ENCODE results near the gene LOC128125822.

- TF ChIP-seq CTCF (conservative IDR thresholded peaks at IDR 0.05; ENCODE audit: low read depth in 2 of 2) = no peak
- no peak for TF ChIP-seq POLR2AphosphoS5 (IDR thresholded peaks at IDR 0.05; ENCODE audit: low read depth)
- TF ChIP-seq ETS1 (IDR thresholded peaks at IDR 0.05) = no peak
- no peak for TF ChIP-seq EZH2 (IDR thresholded peaks at IDR 0.05; ENCODE audit: low read depth, unreplicated experiment)
- TF ChIP-seq EZH2phosphoT487 (IDR thresholded peaks at IDR 0.05; ENCODE audit: unreplicated experiment) = no peak
- no peak for TF ChIP-seq CREB1 (CRISPR knock-in tag; IDR thresholded peaks at IDR 0.05; ENCODE audit: low read depth)
- no peak for TF ChIP-seq REST (IDR thresholded peaks at IDR 0.05; ENCODE audit: unreplicated experiment)
- no peak for TF ChIP-seq JUNB (IDR thresholded peaks at IDR 0.05; ENCODE audit: unreplicated experiment)
- no peak for TF ChIP-seq NANOG (IDR thresholded peaks at IDR 0.05; ENCODE audit: borderline replicate concordance)
Observed at GRCh38 chr6:63578757-63579156, 6.5 kb downstream of the LOC128125822 start.

Measured in GM23338 (cell line).